ENCODE measurements around the gene RBM25.

DNA sequence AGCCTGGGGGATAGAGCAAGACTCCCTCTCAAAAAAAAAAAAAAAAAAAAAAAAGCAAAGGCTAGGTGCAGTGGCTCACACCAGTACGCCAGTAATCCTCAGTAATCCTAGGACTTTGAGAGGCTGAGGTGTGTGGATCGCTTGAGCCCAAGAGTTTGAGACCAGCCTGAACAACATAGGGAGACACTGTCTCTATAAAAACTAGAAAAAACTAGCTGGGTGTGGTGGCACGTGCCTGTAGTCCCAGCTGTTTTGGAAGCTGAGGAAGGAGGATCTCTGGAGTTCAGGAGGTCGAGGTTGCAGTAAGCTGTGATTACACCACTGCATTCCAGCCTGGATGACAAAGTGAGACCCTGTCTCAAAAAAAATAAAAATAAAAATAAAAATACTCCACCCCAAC, 8.9 kb upstream of the RBM25 start:
- TF ChIP-seq, protein P1, sequence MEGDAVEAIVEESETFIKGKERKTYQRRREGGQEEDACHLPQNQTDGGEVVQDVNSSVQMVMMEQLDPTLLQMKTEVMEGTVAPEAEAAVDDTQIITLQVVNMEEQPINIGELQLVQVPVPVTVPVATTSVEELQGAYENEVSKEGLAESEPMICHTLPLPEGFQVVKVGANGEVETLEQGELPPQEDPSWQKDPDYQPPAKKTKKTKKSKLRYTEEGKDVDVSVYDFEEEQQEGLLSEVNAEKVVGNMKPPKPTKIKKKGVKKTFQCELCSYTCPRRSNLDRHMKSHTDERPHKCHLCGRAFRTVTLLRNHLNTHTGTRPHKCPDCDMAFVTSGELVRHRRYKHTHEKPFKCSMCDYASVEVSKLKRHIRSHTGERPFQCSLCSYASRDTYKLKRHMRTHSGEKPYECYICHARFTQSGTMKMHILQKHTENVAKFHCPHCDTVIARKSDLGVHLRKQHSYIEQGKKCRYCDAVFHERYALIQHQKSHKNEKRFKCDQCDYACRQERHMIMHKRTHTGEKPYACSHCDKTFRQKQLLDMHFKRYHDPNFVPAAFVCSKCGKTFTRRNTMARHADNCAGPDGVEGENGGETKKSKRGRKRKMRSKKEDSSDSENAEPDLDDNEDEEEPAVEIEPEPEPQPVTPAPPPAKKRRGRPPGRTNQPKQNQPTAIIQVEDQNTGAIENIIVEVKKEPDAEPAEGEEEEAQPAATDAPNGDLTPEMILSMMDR (IDR thresholded peaks at IDR 0.05): no peak
- TF ChIP-seq POLR2A (IDR thresholded peaks at IDR 0.05): no peak
